Gastrocnemius medialis (tissue), 4 donors: ENCODE results near the gene WDR82.

Experiments used
- CTCF ChIP-seq, 5 experiments: fragments of 450-650 bp in 3 of 5; fragments of 200-600 bp in 2 of 5; sonication (generic) in 2 of 5; IDR thresholded peaks in 4 of 5; conservative IDR thresholded peaks in 1 of 5; 1 replicate in 4 of 5; 2 replicates in 1 of 5; pipeline ENCODE4 v1.5.1; 2016 to 2019; ENCODE audit warnings: antibody characterized with exemption in 5 of 5, mild to moderate bottlenecking in 3 of 5, moderate library complexity in 3 of 5
- POLR2A ChIP-seq, 2 donors: fragments of 450-650 bp; IDR thresholded peaks; one replicate each; pipeline ENCODE4 v1.6.1; 2017; ENCODE audit warnings: antibody characterized with exemption in 2 of 2, mild to moderate bottlenecking in 2 of 2, moderate library complexity in 2 of 2

- TF ChIP-seq CTCF (IDR thresholded peaks at IDR 0.05 in 4 of 5, conservative IDR thresholded peaks at IDR 0.05 in 1 of 5) (no peak), POLR2A (IDR thresholded peaks at IDR 0.05) (no peak)
These were observed 36.6 kb upstream of the WDR82 start for GRCh38 chr3:52315006-52315405.
